ENCODE measurements around the gene RBM38.

DNA sequence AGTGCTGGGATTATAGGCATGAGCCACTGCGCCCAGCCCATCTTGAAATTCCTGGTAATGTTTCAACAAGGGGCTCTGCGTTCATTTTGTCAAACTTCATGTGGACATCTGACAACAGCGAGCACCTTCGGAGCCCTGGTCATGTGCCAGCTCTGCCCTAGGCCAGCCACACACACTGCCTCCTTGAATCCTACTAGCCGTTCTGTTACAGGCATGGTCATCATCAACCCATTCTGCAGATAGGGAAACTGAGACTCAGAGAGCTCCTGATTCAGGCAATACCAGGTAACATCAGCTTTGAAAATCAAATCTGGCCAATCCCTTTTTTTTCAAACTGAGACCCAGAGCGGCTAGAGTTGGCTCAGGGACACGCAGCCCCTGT lies 41.3 kb downstream of the RBM38 start:
- TF ChIP-seq, protein P1, sequence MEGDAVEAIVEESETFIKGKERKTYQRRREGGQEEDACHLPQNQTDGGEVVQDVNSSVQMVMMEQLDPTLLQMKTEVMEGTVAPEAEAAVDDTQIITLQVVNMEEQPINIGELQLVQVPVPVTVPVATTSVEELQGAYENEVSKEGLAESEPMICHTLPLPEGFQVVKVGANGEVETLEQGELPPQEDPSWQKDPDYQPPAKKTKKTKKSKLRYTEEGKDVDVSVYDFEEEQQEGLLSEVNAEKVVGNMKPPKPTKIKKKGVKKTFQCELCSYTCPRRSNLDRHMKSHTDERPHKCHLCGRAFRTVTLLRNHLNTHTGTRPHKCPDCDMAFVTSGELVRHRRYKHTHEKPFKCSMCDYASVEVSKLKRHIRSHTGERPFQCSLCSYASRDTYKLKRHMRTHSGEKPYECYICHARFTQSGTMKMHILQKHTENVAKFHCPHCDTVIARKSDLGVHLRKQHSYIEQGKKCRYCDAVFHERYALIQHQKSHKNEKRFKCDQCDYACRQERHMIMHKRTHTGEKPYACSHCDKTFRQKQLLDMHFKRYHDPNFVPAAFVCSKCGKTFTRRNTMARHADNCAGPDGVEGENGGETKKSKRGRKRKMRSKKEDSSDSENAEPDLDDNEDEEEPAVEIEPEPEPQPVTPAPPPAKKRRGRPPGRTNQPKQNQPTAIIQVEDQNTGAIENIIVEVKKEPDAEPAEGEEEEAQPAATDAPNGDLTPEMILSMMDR (IDR thresholded peaks at IDR 0.05; ENCODE audit: insufficient read depth, low read length, poor library complexity, severe bottlenecking) = no peak
- TF ChIP-seq EZH2phosphoT487 (conservative IDR thresholded peaks at IDR 0.05; ENCODE audit: low read length) = no peak
